ENCODE data around the gene SUGCT.

The SUGCT gene

GRCh38 chr7:40526951-40527715 is 392.3 kb downstream of the SUGCT start:
- no peak overlapping the region for H3K4me3 ChIP-seq (ENCODE audit: low read depth, low read length)
- no peaks in the 10 kb centered on the region for H3K36me3 ChIP-seq
- no peak for TF ChIP-seq CTCF (IDR thresholded peaks at IDR 0.05; ENCODE audit: low read depth, low read length)
- no peak overlapping the region for H3K27ac ChIP-seq
- H3K27me3 ChIP-seq (ENCODE audit: insufficient read depth, low read depth, severe bottlenecking) = no peaks in the 10 kb centered on the region
- H3K9me3 ChIP-seq (ENCODE audit: severe bottlenecking) = no peaks in the 10 kb centered on the region
- DNase-seq = no peak

DNA sequence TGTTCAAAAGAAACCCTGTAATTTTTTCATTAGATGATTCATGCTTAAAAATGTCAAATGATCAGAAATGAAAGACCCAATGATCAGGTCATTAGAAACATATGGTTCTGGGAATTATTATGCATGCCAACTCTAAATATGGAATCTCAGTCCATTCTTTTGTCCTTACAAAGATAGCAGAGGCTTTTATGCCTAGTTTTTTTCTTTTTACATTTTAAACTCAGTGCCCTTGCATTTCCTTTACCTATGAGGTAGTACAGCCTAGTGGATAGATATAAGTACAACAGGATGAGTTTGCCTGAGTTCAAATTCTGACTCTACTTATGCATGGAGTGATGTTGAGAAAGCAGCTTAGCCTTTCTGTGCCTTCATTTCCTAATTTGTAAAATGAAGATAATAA is 392.9 kb downstream of the SUGCT start:
- TF ChIP-seq CTCF (IDR thresholded peaks at IDR 0.05; ENCODE audit: low read depth, low read length) = no peak
- Histone ChIP-seq H3K27me3 (ENCODE audit: insufficient read depth, low read depth, severe bottlenecking) (no peaks in the 10 kb centered on the region), H3K4me3 (ENCODE audit: low read depth, low read length) (no peak overlapping the region), H3K9me3 (ENCODE audit: severe bottlenecking) (no peaks in the 10 kb centered on the region), H3K36me3 (no peaks in the 10 kb centered on the region), H3K27ac (no peak overlapping the region)
- no peak for DNase-seq

GRCh38 chr7:40530292-40530691 is 395.5 kb downstream of the SUGCT start:
- H3K9me3 ChIP-seq (ENCODE audit: severe bottlenecking) = no peaks in the 10 kb centered on the region
- no peaks in the 10 kb centered on the region for H3K27me3 ChIP-seq (ENCODE audit: insufficient read depth, low read depth, severe bottlenecking)
- H3K4me3 ChIP-seq (ENCODE audit: low read depth, low read length) = no peak overlapping the region
- no peaks in the 10 kb centered on the region for H3K36me3 ChIP-seq
- no peak overlapping the region for H3K27ac ChIP-seq
- no peak for DNase-seq
- TF ChIP-seq CTCF (IDR thresholded peaks at IDR 0.05; ENCODE audit: low read depth, low read length) = no peak

GRCh38 chr7:40531956-40532355 is 397.2 kb downstream of the SUGCT start:
- Histone ChIP-seq H3K4me3 (ENCODE audit: low read depth, low read length) (no peak overlapping the region), H3K9me3 (ENCODE audit: severe bottlenecking) (no peaks in the 10 kb centered on the region), H3K27ac (no peak overlapping the region), H3K27me3 (ENCODE audit: insufficient read depth, low read depth, severe bottlenecking) (no peaks in the 10 kb centered on the region), H3K36me3 (no peaks in the 10 kb centered on the region)
- no peak for TF ChIP-seq CTCF (IDR thresholded peaks at IDR 0.05; ENCODE audit: low read depth, low read length)
- no peak for DNase-seq

DNA sequence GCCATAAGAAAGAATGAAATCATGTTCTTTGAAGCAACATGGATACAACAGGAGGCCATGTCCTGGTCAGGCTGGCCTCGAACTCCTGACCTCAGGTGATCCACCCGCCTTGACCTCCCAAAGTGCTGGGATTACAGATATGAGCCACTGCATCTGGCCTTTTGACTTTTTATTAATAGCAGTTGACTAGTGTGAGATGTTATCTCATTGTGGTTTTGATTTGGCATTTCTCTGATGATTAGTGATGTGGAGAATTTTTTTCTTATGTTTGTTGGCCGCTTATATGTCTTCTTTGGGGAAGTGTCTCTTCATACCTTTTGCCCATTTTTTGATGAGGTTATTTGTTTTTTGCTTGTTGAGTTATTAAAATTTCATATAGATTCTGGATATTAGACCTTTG is 400.9 kb downstream of the SUGCT start:
- H3K4me3 ChIP-seq (ENCODE audit: low read depth, low read length) = no peak overlapping the region
- no peak for TF ChIP-seq CTCF (IDR thresholded peaks at IDR 0.05; ENCODE audit: low read depth, low read length)
- no peak for DNase-seq

DNA sequence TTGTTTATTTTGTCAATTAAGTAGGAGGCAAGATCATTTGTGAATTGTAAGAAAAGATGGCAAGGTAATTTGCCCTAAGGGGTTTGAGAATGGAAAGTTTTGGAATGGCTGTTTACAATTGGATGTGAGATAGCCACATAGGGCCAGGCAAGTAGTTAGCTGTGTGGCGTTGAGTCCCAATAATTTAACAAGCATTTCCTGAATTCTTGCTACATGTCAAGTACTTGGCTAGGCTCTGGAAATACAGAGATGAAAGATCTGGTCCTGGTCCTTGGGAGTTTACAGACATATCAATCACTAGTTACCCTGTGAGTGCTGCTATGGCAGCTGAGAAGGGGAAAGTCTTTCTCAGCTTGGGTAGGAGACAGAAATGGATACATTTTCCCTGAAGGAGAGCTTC is 401.6 kb downstream of the SUGCT start:
- Histone ChIP-seq H3K4me3 (ENCODE audit: low read depth, low read length) (no peak overlapping the region), H3K36me3 (no peaks in the 10 kb centered on the region), H3K27me3 (ENCODE audit: insufficient read depth, low read depth, severe bottlenecking) (no peaks in the 10 kb centered on the region), H3K27ac (no peak overlapping the region), H3K9me3 (ENCODE audit: severe bottlenecking) (no peaks in the 10 kb centered on the region)
- no peak for DNase-seq
- TF ChIP-seq CTCF (IDR thresholded peaks at IDR 0.05; ENCODE audit: low read depth, low read length) = no peak

More for the DNA sequence above, 400.9 kb downstream of the SUGCT start:
- no peaks in the 10 kb centered on the region for H3K9me3 ChIP-seq (ENCODE audit: severe bottlenecking)
- H3K27me3 ChIP-seq (ENCODE audit: insufficient read depth, low read depth, severe bottlenecking) = no peaks in the 10 kb centered on the region
- H3K36me3 ChIP-seq = no peaks in the 10 kb centered on the region
- no peak overlapping the region for H3K27ac ChIP-seq

Data from WERI-Rb-1 (cell line).